ENCODE measurements around the gene IREB2. TPM values are rescaled to one million over a fixed set of nuclear protein-coding genes. Genes with fewer than 3 reads are reported as not detected.
"Not testable (repeated sequence)": the region's sequence is repeated elsewhere in the genome, so short reads cannot be mapped to it uniquely, and the experiment has no call there.

IREB2 gene
- total RNA-seq, 4 donors from 2014 or later = 18.9 to 37.4 (median 22.0) TPM

- no peak overlapping the region for H3K4me3 ChIP-seq
- no peak for ATAC-seq
- H3K27ac ChIP-seq = no peak overlapping the region
- no peak for DNase-seq
- H3K4me1 ChIP-seq = no peaks in the 10 kb centered on the region
- intact Hi-C loops (cut with DNase I; ENCODE audit: low total_unique reads) (no loop called here), in situ Hi-C loops (cut with MboI; ENCODE audit: low sequenced_read_pairs in 4 of 4) (no loop called here)
- no peaks in the 10 kb centered on the region for H3K36me3 ChIP-seq
- TF ChIP-seq POLR2A (IDR thresholded peaks at IDR 0.05) (no peak), CTCF (IDR thresholded peaks at IDR 0.05 in 4 of 5, conservative IDR thresholded peaks at IDR 0.05 in 1 of 5) (no peak)
- H3K9me3 ChIP-seq = no peaks in the 10 kb centered on the region
- no peaks in the 10 kb centered on the region for H3K27me3 ChIP-seq
Observed at GRCh38 chr15:78398076-78398825, 39.8 kb upstream of the IREB2 start.

GRCh38 chr15:78399091-78399490, 38.9 kb upstream of the IREB2 start:
- Histone ChIP-seq H3K36me3 (no peaks in the 10 kb centered on the region), H3K4me1 (no peaks in the 10 kb centered on the region), H3K4me3 (no peak overlapping the region), H3K27me3 (no peaks in the 10 kb centered on the region), H3K27ac (no peak overlapping the region), H3K9me3 (no peaks in the 10 kb centered on the region)
- TF ChIP-seq POLR2A (IDR thresholded peaks at IDR 0.05) (no peak), CTCF (IDR thresholded peaks at IDR 0.05 in 4 of 5, conservative IDR thresholded peaks at IDR 0.05 in 1 of 5) (no peak)
- in situ Hi-C loops (cut with MboI; ENCODE audit: low sequenced_read_pairs in 4 of 4) = no loop called here
- no peak for ATAC-seq
- intact Hi-C loops (cut with DNase I; ENCODE audit: low total_unique reads) = no loop called here
- no peak for DNase-seq

- DNase-seq = no peak
- Histone ChIP-seq H3K4me3 (no peak overlapping the region), H3K27ac (no peak overlapping the region), H3K27me3 (peaks cover 0 to 5% (median 0%) of the 10 kb centered on the region in 3 donors), H3K36me3 (no peaks in the 10 kb centered on the region), H3K9me3 (no peaks in the 10 kb centered on the region), H3K4me1 (no peaks in the 10 kb centered on the region)
- intact Hi-C loops (cut with DNase I; ENCODE audit: low total_unique reads) (no loop called here), in situ Hi-C loops (cut with MboI; ENCODE audit: low sequenced_read_pairs in 4 of 4) (no loop called here)
- ATAC-seq = no peak
- no peak for TF ChIP-seq POLR2A (IDR thresholded peaks at IDR 0.05)
- TF ChIP-seq CTCF (IDR thresholded peaks at IDR 0.05 in 4 of 5, conservative IDR thresholded peaks at IDR 0.05 in 1 of 5) = no peak
Observed at GRCh38 chr15:78402061-78402610, 35.9 kb upstream of the IREB2 start.

- peaks cover 0 to 5% (median 0%) of the 10 kb centered on the region in 3 donors for H3K27me3 ChIP-seq
- no peak for TF ChIP-seq POLR2A (IDR thresholded peaks at IDR 0.05)
- TF ChIP-seq CTCF (IDR thresholded peaks at IDR 0.05 in 4 of 5, conservative IDR thresholded peaks at IDR 0.05 in 1 of 5) = no peak
- H3K9me3 ChIP-seq = no peaks in the 10 kb centered on the region
- H3K4me3 ChIP-seq = no peak overlapping the region
- H3K4me1 ChIP-seq = no peaks in the 10 kb centered on the region
- no peak for DNase-seq
- no peak overlapping the region for H3K27ac ChIP-seq
- in situ Hi-C loops (cut with MboI; ENCODE audit: low sequenced_read_pairs in 4 of 4) (no loop called here), intact Hi-C loops (cut with DNase I; ENCODE audit: low total_unique reads) (no loop called here)
- H3K36me3 ChIP-seq = no peaks in the 10 kb centered on the region
- ATAC-seq = no peak
Observed at GRCh38 chr15:78404125-78404524, 33.9 kb upstream of the IREB2 start.

- H3K4me3 ChIP-seq; H3K27me3 ChIP-seq; intact Hi-C loops (cut with DNase I; ENCODE audit: low total_unique reads); DNase-seq; in situ Hi-C loops (cut with MboI; ENCODE audit: low sequenced_read_pairs in 4 of 4); H3K36me3 ChIP-seq; H3K4me1 ChIP-seq; H3K27ac ChIP-seq; ATAC-seq; H3K9me3 ChIP-seq: not testable (repeated sequence)
Observed at GRCh38 chr15:78404796-78405195, 33.2 kb upstream of the IREB2 start.

All from gastrocnemius medialis (tissue), 4 donors.